ENCODE results near the gene GCNT2.
"Not testable (repeated sequence)": the region's sequence is repeated elsewhere in the genome, so short reads cannot be mapped to it uniquely, and the experiment has no call there.

Gene GCNT2

GRCh38 chr6:10588562-10589428 lies 67.6 kb downstream of the GCNT2 start:
- no peak overlapping the region for H3K4me3 ChIP-seq (ENCODE audit: low read length)
- no peak for TF ChIP-seq ZNF274 (IDR thresholded peaks at IDR 0.05; ENCODE audit: low read depth, low read length)

GRCh38 chr6:10589429-10589727 lies 68.2 kb downstream of the GCNT2 start:
- TF ChIP-seq ZNF274 (IDR thresholded peaks at IDR 0.05; ENCODE audit: low read depth, low read length) = no peak
- H3K4me3 ChIP-seq (ENCODE audit: low read length) = no peak overlapping the region

- H3K4me3 ChIP-seq (ENCODE audit: low read length) = no peak overlapping the region
- no peak for TF ChIP-seq ZNF274 (IDR thresholded peaks at IDR 0.05; ENCODE audit: low read depth, low read length)
Observed at GRCh38 chr6:10589983-10590382, 68.8 kb downstream of the GCNT2 start.

GRCh38 chr6:10591422-10592160 lies 70.4 kb downstream of the GCNT2 start:
- no peak overlapping the region for H3K4me3 ChIP-seq (ENCODE audit: low read length)
- TF ChIP-seq ZNF274 (IDR thresholded peaks at IDR 0.05; ENCODE audit: low read depth, low read length) = no peak

GRCh38 chr6:10595731-10596664 lies 74.8 kb downstream of the GCNT2 start:
- H3K4me3 ChIP-seq (ENCODE audit: low read length) = no peak overlapping the region
- no peak for TF ChIP-seq ZNF274 (IDR thresholded peaks at IDR 0.05; ENCODE audit: low read depth, low read length)

GRCh38 chr6:10597499-10598001 lies 76.4 kb downstream of the GCNT2 start:
- no peak overlapping the region for H3K4me3 ChIP-seq (ENCODE audit: low read length)
- TF ChIP-seq ZNF274 (IDR thresholded peaks at IDR 0.05; ENCODE audit: low read depth, low read length) = no peak

GRCh38 chr6:10598084-10598960 lies 77.2 kb downstream of the GCNT2 start:
- no peak overlapping the region for H3K4me3 ChIP-seq (ENCODE audit: low read length)
- no peak for TF ChIP-seq ZNF274 (IDR thresholded peaks at IDR 0.05; ENCODE audit: low read depth, low read length)

GRCh38 chr6:10599046-10599445 lies 77.9 kb downstream of the GCNT2 start:
- TF ChIP-seq ZNF274 (IDR thresholded peaks at IDR 0.05; ENCODE audit: low read depth, low read length) = no peak
- no peak overlapping the region for H3K4me3 ChIP-seq (ENCODE audit: low read length)

GRCh38 chr6:10600681-10601080 lies 79.5 kb downstream of the GCNT2 start:
- H3K4me3 ChIP-seq (ENCODE audit: low read length) = not testable (repeated sequence)

- no peak overlapping the region for H3K4me3 ChIP-seq (ENCODE audit: low read length)
- TF ChIP-seq ZNF274 (IDR thresholded peaks at IDR 0.05; ENCODE audit: low read depth, low read length) = no peak
Observed at GRCh38 chr6:10603219-10603618, 82.1 kb downstream of the GCNT2 start.

GRCh38 chr6:10609038-10609437 lies 87.9 kb downstream of the GCNT2 start:
- H3K4me3 ChIP-seq (ENCODE audit: low read length) = no peak overlapping the region
- no peak for TF ChIP-seq ZNF274 (IDR thresholded peaks at IDR 0.05; ENCODE audit: low read depth, low read length)

- no peak overlapping the region for H3K4me3 ChIP-seq (ENCODE audit: low read length)
- no peak for TF ChIP-seq ZNF274 (IDR thresholded peaks at IDR 0.05; ENCODE audit: low read depth, low read length)
Observed at GRCh38 chr6:10610289-10610688, 89.1 kb downstream of the GCNT2 start.

- H3K4me3 ChIP-seq (ENCODE audit: low read length) = no peak overlapping the region
Observed at GRCh38 chr6:10612161-10612560, 91.0 kb downstream of the GCNT2 start.

More at GRCh38 chr6:10612161-10612560, 91.0 kb downstream of the GCNT2 start:
- TF ChIP-seq ZNF274 (IDR thresholded peaks at IDR 0.05; ENCODE audit: low read depth, low read length) = no peak

Data from GM08714 (cell line).